HEK293T (cell line): Measurements from ENCODE around the gene TLCD1.

Experiments
- BHLHE40 ChIP-seq: fragments of 450-650 bp; IDR thresholded peaks from 2 replicates; pipeline ENCODE4 v1.6.1; 2016; ENCODE audit warnings: mild to moderate bottlenecking, moderate library complexity, borderline replicate concordance
- CTBP1 ChIP-seq: fragments of 450-650 bp; IDR thresholded peaks from 2 replicates; pipeline ENCODE4 v1.6.1; 2016; ENCODE audit warnings: borderline replicate concordance
- ELF4 ChIP-seq: fragments of 450-650 bp; IDR thresholded peaks from 2 replicates; pipeline ENCODE4 v1.6.1; 2017; ENCODE audit warnings: antibody characterized with exemption
- FOXA1 ChIP-seq: fragments of 450-650 bp; IDR thresholded peaks from 2 replicates; pipeline ENCODE4 v1.6.1; 2016; ENCODE audit warnings: mild to moderate bottlenecking
- FOXK2 ChIP-seq: fragments of 450-650 bp; IDR thresholded peaks from 2 replicates; pipeline ENCODE4 v1.6.1; 2016; ENCODE audit warnings: mild to moderate bottlenecking
- FOXM1 ChIP-seq: fragments of 450-650 bp; IDR thresholded peaks from 2 replicates; pipeline ENCODE4 v1.6.1; 2017; ENCODE audit warnings: mild to moderate bottlenecking, borderline replicate concordance
- LEF1 ChIP-seq: fragments of 450-650 bp; IDR thresholded peaks from 2 replicates; pipeline ENCODE4 v1.6.1; 2017; ENCODE audit warnings: mild to moderate bottlenecking, borderline replicate concordance
- NFRKB ChIP-seq: fragments of 450-650 bp; IDR thresholded peaks from 2 replicates; pipeline ENCODE4 v1.6.1; 2016; ENCODE audit warnings: mild to moderate bottlenecking, moderate library complexity
- SP1 ChIP-seq: fragments of 450-650 bp; IDR thresholded peaks from 2 replicates; pipeline ENCODE4 v1.6.1; 2017
- SUZ12 ChIP-seq: fragments of 450-650 bp; IDR thresholded peaks from 2 replicates; pipeline ENCODE4 v1.6.1; 2016; ENCODE audit warnings: mild to moderate bottlenecking
- ZNF384 ChIP-seq: fragments of 450-650 bp; IDR thresholded peaks from 2 replicates; pipeline ENCODE4 v1.6.1; 2016
- TF ChIP-seq, protein P1 (sequence below): fragments of 450-650 bp; IDR thresholded peaks from 2 replicates; pipeline ENCODE4 v1.6.1; 2016

GRCh38 chr17:28689011-28689410, 37.0 kb downstream of the TLCD1 start:
- TF ChIP-seq BHLHE40 = no peak
- no peak for TF ChIP-seq FOXM1
- no peak for TF ChIP-seq ELF4
- TF ChIP-seq SUZ12 = no peak
- no peak for TF ChIP-seq CTBP1
- no peak for TF ChIP-seq SP1
- TF ChIP-seq FOXK2 = no peak
- no peak for TF ChIP-seq NFRKB
- TF ChIP-seq, protein P1, sequence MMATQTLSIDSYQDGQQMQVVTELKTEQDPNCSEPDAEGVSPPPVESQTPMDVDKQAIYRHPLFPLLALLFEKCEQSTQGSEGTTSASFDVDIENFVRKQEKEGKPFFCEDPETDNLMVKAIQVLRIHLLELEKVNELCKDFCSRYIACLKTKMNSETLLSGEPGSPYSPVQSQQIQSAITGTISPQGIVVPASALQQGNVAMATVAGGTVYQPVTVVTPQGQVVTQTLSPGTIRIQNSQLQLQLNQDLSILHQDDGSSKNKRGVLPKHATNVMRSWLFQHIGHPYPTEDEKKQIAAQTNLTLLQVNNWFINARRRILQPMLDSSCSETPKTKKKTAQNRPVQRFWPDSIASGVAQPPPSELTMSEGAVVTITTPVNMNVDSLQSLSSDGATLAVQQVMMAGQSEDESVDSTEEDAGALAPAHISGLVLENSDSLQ = no peak
- TF ChIP-seq LEF1 = no peak
- no peak for TF ChIP-seq FOXA1
- no peak for TF ChIP-seq ZNF384
